HEK293 (cell line): Measurements from ENCODE around the gene FILIP1L.
A peak's percentile ranks its signal among the peaks of the same experiment; 100 is the strongest.

Experiments used
- CTCF ChIA-PET: fragments of 350-600 bp; formaldehyde crosslinking; extraction: SDS; loops from one replicate; lab custom pipeline; 2021; ENCODE audit warnings: antibody characterized with exemption; lab: Yijun Ruan, JAX
- POLR2A ChIA-PET: fragments of 300-600 bp; formaldehyde crosslinking; extraction: SDS; loops from one replicate; lab custom pipeline; 2020; ENCODE audit warnings: antibody characterized with exemption, inconsistent platforms; lab: Yijun Ruan, JAX
- H3K27ac ChIP-seq: fragments of 200-500 bp; sonication (Bioruptor generic); 2 replicates; pipeline ENCODE4 v1.5.1; 2014; ENCODE audit warnings: low read depth, low read length, control low read depth, inconsistent platforms; ENCODE audit errors: extremely low read depth
- H3K36me3 ChIP-seq, 2 experiments: fragments of 200-500 bp in 1 of 2; sonication (Bioruptor generic) in 1 of 2; 1 replicate in 1 of 2; 2 replicates in 1 of 2; pipeline ENCODE4 v1.5.1; 2014 to 2017; ENCODE audit warnings: inconsistent platforms in 2 of 2, low read length in 2 of 2; ENCODE audit not compliant: control insufficient read depth in 2 of 2, insufficient read depth in 1 of 2
- H3K4me1 ChIP-seq: fragments of 200-500 bp; sonication (Bioruptor generic); 2 replicates; pipeline ENCODE4 v1.5.1; 2014; ENCODE audit warnings: mild to moderate bottlenecking, low read length, inconsistent platforms; ENCODE audit not compliant: control insufficient read depth, insufficient read depth
- H3K4me3 ChIP-seq: 2 replicates; pipeline ENCODE4 v1.5.1; 2011; ENCODE audit warnings: low read depth, mild to moderate bottlenecking, control low read depth, low read length, moderate library complexity
- H3K9me3 ChIP-seq: fragments of 200-500 bp; sonication (Bioruptor generic); 2 replicates; pipeline ENCODE4 v1.5.1; 2014; ENCODE audit warnings: low read depth, low read length, inconsistent platforms; ENCODE audit not compliant: control insufficient read depth, insufficient read depth
- EGR2 ChIP-seq: fragments of 450-650 bp; formaldehyde crosslinking; IDR thresholded peaks from 2 replicates; pipeline ENCODE4 v1.5.1; 2016; ENCODE audit warnings: low read depth, missing biosample characterization, missing genetic modification characterization
- HOXC10 ChIP-seq: sonication (generic); formaldehyde crosslinking; IDR thresholded peaks from 2 replicates; pipeline ENCODE4 v1.8.1; 2023; ENCODE audit warnings: mild to moderate bottlenecking, missing genetic modification reagents
- SP2 ChIP-seq: fragments of 450-650 bp; formaldehyde crosslinking; IDR thresholded peaks from 2 replicates; pipeline ENCODE4 v1.5.1; 2016; ENCODE audit warnings: missing biosample characterization, missing genetic modification characterization
- SP3 ChIP-seq: fragments of 450-650 bp; formaldehyde crosslinking; IDR thresholded peaks from 2 replicates; pipeline ENCODE4 v1.5.1; 2016; ENCODE audit warnings: missing biosample characterization, missing genetic modification characterization
- ZFP41 ChIP-seq: fragments of 450-650 bp; formaldehyde crosslinking; IDR thresholded peaks from 2 replicates; pipeline ENCODE4 v1.5.1; 2016; ENCODE audit warnings: missing biosample characterization, missing genetic modification characterization, borderline replicate concordance
- ZNF112 ChIP-seq: fragments of 450-650 bp; formaldehyde crosslinking; IDR thresholded peaks from 2 replicates; pipeline ENCODE4 v1.5.0; 2017; ENCODE audit warnings: missing biosample characterization, missing genetic modification characterization
- ZNF174 ChIP-seq: fragments of 450-650 bp; formaldehyde crosslinking; IDR thresholded peaks from 2 replicates; pipeline ENCODE4 v1.5.0; 2017; ENCODE audit warnings: missing biosample characterization, mild to moderate bottlenecking, missing genetic modification characterization
- ZNF23 ChIP-seq: fragments of 450-650 bp; formaldehyde crosslinking; IDR thresholded peaks from 2 replicates; pipeline ENCODE4 v1.5.1; 2016; ENCODE audit warnings: missing biosample characterization, missing genetic modification characterization, borderline replicate concordance
- ZNF266 ChIP-seq: fragments of 450-650 bp; formaldehyde crosslinking; IDR thresholded peaks from 2 replicates; pipeline ENCODE4 v1.5.1; 2016; ENCODE audit warnings: missing biosample characterization, missing genetic modification characterization, low read depth
- ZNF311 ChIP-seq: fragments of 450-650 bp; formaldehyde crosslinking; IDR thresholded peaks from 2 replicates; pipeline ENCODE4 v1.5.1; 2017; ENCODE audit warnings: missing biosample characterization, missing genetic modification characterization, borderline replicate concordance
- ZNF335 ChIP-seq: fragments of 450-650 bp; formaldehyde crosslinking; conservative IDR thresholded peaks from 2 replicates; pipeline ENCODE4 v1.5.1; 2016; ENCODE audit warnings: missing biosample characterization, missing genetic modification characterization
- ZNF391 ChIP-seq: fragments of 450-650 bp; formaldehyde crosslinking; IDR thresholded peaks from 2 replicates; pipeline ENCODE4 v1.5.1; 2016; ENCODE audit warnings: low read depth, missing biosample characterization, missing genetic modification characterization, borderline replicate concordance
- ZNF404 ChIP-seq: fragments of 450-650 bp; formaldehyde crosslinking; IDR thresholded peaks from 2 replicates; pipeline ENCODE4 v1.5.1; 2017; ENCODE audit warnings: missing biosample characterization, missing genetic modification characterization
- ZNF433 ChIP-seq: fragments of 450-650 bp; formaldehyde crosslinking; IDR thresholded peaks from 2 replicates; pipeline ENCODE4 v1.5.1; 2016; ENCODE audit warnings: missing biosample characterization, missing genetic modification characterization, low read depth
- ZNF48 ChIP-seq: fragments of 450-650 bp; formaldehyde crosslinking; IDR thresholded peaks from 2 replicates; pipeline ENCODE4 v1.5.1; 2016; ENCODE audit warnings: missing biosample characterization, missing genetic modification characterization
- ZNF548 ChIP-seq: fragments of 450-650 bp; formaldehyde crosslinking; IDR thresholded peaks from 2 replicates; pipeline ENCODE4 v1.5.1; 2016; ENCODE audit warnings: missing biosample characterization, missing genetic modification characterization
- ZNF600 ChIP-seq: fragments of 450-650 bp; formaldehyde crosslinking; IDR thresholded peaks from 2 replicates; pipeline ENCODE4 v1.5.1; 2016; ENCODE audit warnings: missing biosample characterization, missing genetic modification characterization
- ZNF610 ChIP-seq: fragments of 450-650 bp; formaldehyde crosslinking; IDR thresholded peaks from 2 replicates; pipeline ENCODE4 v1.5.1; 2016; ENCODE audit warnings: missing biosample characterization, missing genetic modification characterization, borderline replicate concordance
- ZNF660 ChIP-seq: fragments of 450-650 bp; IDR thresholded peaks from 2 replicates; pipeline ENCODE4 v1.5.1; 2018; ENCODE audit warnings: missing biosample characterization, mild to moderate bottlenecking, missing genetic modification characterization
- ZNF701 ChIP-seq: fragments of 450-650 bp; formaldehyde crosslinking; IDR thresholded peaks from 2 replicates; pipeline ENCODE4 v1.5.1; 2016; ENCODE audit warnings: missing biosample characterization, missing genetic modification characterization
- ZNF747 ChIP-seq: fragments of 450-650 bp; formaldehyde crosslinking; IDR thresholded peaks from 2 replicates; pipeline ENCODE4 v1.5.1; 2016; ENCODE audit warnings: missing biosample characterization, missing genetic modification characterization
- ZNF76 ChIP-seq: fragments of 450-650 bp; formaldehyde crosslinking; IDR thresholded peaks from 2 replicates; pipeline ENCODE4; 2016; ENCODE audit warnings: low read depth, missing biosample characterization, missing genetic modification characterization, borderline replicate concordance
- ZNF768 ChIP-seq: fragments of 450-650 bp; formaldehyde crosslinking; IDR thresholded peaks from 2 replicates; pipeline ENCODE4 v1.5.1; 2018; ENCODE audit warnings: missing biosample characterization, mild to moderate bottlenecking, missing genetic modification characterization
- TF ChIP-seq, protein P1 (sequence below): IDR thresholded peaks from 2 replicates; pipeline ENCODE4 v1.6.1; 2011; ENCODE audit warnings: mild to moderate bottlenecking, low read depth, low read length, borderline replicate concordance
- TF ChIP-seq, protein P2 (sequence below): fragments of 450-650 bp; formaldehyde crosslinking; IDR thresholded peaks from 2 replicates; pipeline ENCODE4 v1.5.1; 2016; ENCODE audit warnings: missing biosample characterization, missing genetic modification characterization
- TF ChIP-seq, protein P3 (sequence below): fragments of 450-650 bp; formaldehyde crosslinking; IDR thresholded peaks from 2 replicates; pipeline ENCODE4 v1.5.1; 2016; ENCODE audit warnings: missing biosample characterization, missing genetic modification characterization, borderline replicate concordance
- TF ChIP-seq, protein P4 (sequence below): fragments of 450-650 bp; formaldehyde crosslinking; IDR thresholded peaks from 2 replicates; pipeline ENCODE4 v1.5.1; 2017; ENCODE audit warnings: missing biosample characterization, mild to moderate bottlenecking, missing genetic modification characterization, moderate library complexity

Gene FILIP1L

DNA sequence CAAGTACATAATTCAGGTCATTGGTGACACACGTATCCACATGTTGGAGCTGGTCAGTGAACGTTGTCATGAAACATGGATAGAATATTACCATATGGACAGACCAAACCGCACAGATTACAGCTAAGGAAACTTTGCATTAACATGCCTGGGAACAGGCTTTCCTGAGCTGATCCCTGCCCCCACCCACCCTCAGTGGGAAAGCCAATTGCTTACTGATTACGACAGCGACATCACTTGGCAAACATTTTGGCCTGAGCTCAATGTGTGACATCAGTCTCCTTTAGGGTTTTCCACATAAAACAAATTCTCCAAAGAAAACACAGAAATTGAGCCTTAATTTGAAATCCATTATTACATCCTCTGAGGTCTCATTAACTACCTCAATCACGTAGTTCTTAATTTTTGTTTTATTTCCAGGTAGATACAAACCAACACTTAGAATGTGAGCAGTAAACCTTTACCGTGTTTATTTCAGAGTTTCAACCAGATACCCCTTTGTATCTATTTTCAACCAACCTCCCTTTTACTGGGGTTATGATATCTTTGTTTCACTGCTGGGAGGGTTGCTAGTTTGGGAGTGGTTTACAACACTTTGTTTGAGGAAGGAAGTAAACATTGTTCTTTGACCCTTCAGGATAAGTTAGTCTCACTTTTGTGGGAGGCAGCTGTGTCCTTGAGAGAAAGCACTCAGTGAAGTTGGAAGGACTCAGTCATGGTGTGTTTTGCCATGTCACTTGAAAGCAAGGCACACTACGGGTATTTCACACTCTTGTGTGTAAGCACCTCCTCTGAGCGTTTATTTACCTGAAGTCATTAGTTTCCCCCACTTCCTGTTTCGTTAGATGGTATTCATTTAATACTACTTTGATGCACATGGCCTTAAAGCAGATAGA lies 193.6 kb downstream of the FILIP1L start (continued):
- TF ChIP-seq SP3 (tag by site-specific recombination) (no peak), ZNF112 (tag by site-specific recombination) (no peak), SP2 (tag by site-specific recombination) (no peak), ZNF660 (tag by site-specific recombination) (0 out of 2 replicates have a peak, but pooled peaks have one; percentile 38), ZNF600 (no peak), ZNF747 (tag by site-specific recombination) (no peak), ZNF174 (no peak), HOXC10 (CRISPR knock-in tag) (no peak)
- TF ChIP-seq, protein P1, sequence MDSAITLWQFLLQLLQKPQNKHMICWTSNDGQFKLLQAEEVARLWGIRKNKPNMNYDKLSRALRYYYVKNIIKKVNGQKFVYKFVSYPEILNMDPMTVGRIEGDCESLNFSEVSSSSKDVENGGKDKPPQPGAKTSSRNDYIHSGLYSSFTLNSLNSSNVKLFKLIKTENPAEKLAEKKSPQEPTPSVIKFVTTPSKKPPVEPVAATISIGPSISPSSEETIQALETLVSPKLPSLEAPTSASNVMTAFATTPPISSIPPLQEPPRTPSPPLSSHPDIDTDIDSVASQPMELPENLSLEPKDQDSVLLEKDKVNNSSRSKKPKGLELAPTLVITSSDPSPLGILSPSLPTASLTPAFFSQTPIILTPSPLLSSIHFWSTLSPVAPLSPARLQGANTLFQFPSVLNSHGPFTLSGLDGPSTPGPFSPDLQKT = no peak
- TF ChIP-seq, protein P2, sequence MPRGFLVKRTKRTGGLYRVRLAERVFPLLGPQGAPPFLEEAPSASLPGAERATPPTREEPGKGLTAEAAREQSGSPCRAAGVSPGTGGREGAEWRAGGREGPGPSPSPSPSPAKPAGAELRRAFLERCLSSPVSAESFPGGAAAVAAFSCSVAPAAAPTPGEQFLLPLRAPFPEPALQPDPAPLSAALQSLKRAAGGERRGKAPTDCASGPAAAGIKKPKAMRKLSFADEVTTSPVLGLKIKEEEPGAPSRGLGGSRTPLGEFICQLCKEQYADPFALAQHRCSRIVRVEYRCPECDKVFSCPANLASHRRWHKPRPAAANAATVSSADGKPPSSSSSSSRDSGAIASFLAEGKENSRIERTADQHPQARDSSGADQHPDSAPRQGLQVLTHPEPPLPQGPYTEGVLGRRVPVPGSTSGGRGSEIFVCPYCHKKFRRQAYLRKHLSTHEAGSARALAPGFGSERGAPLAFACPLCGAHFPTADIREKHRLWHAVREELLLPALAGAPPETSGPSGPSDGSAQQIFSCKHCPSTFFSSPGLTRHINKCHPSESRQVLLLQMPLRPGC (tag by site-specific recombination) = no peak
- TF ChIP-seq, protein P3, sequence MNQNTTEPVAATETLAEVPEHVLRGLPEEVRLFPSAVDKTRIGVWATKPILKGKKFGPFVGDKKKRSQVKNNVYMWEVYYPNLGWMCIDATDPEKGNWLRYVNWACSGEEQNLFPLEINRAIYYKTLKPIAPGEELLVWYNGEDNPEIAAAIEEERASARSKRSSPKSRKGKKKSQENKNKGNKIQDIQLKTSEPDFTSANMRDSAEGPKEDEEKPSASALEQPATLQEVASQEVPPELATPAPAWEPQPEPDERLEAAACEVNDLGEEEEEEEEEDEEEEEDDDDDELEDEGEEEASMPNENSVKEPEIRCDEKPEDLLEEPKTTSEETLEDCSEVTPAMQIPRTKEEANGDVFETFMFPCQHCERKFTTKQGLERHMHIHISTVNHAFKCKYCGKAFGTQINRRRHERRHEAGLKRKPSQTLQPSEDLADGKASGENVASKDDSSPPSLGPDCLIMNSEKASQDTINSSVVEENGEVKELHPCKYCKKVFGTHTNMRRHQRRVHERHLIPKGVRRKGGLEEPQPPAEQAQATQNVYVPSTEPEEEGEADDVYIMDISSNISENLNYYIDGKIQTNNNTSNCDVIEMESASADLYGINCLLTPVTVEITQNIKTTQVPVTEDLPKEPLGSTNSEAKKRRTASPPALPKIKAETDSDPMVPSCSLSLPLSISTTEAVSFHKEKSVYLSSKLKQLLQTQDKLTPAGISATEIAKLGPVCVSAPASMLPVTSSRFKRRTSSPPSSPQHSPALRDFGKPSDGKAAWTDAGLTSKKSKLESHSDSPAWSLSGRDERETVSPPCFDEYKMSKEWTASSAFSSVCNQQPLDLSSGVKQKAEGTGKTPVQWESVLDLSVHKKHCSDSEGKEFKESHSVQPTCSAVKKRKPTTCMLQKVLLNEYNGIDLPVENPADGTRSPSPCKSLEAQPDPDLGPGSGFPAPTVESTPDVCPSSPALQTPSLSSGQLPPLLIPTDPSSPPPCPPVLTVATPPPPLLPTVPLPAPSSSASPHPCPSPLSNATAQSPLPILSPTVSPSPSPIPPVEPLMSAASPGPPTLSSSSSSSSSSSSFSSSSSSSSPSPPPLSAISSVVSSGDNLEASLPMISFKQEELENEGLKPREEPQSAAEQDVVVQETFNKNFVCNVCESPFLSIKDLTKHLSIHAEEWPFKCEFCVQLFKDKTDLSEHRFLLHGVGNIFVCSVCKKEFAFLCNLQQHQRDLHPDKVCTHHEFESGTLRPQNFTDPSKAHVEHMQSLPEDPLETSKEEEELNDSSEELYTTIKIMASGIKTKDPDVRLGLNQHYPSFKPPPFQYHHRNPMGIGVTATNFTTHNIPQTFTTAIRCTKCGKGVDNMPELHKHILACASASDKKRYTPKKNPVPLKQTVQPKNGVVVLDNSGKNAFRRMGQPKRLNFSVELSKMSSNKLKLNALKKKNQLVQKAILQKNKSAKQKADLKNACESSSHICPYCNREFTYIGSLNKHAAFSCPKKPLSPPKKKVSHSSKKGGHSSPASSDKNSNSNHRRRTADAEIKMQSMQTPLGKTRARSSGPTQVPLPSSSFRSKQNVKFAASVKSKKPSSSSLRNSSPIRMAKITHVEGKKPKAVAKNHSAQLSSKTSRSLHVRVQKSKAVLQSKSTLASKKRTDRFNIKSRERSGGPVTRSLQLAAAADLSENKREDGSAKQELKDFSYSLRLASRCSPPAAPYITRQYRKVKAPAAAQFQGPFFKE (tag by site-specific recombination) = no peak

DNA sequence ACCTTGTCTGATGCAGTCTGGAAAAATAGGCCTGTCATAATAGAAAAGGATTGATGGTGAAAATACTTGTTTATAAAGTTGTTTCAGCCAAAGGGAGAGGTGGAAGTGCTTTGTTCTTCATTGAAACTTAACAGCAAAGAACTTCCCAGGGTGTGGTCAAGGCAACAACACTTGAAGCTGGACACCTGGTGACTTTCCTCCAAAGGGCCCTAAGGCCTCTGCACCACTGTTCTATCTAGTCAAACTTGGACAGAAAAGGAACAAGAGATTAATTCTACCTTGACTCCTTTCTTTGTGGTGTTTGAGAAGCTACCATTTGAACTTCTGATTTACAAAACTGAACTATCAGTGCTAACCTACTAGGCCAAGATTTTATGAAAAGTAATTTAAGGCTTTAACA lies 194.6 kb downstream of the FILIP1L start:
- Histone ChIP-seq H3K4me3 (no peak overlapping the region), H3K27ac (no peak overlapping the region), H3K36me3 (no peaks in the 10 kb centered on the region), H3K4me1 (peaks cover 3% of the 10 kb centered on the region; the same call in 1 of the 2 replicates), H3K9me3 (no peaks in the 10 kb centered on the region)
- ChIA-PET POLR2A (interaction anchor here (0.6 kb wide), 1 partner anchor 25 kb away, joined by 4 read pairs; no protein-coding TSS in a partner anchor), CTCF (interaction anchor here (0.6 kb wide), 1 partner anchor 1179 kb away, joined by 4 read pairs; no protein-coding TSS in a partner anchor)
- no peak for TF ChIP-seq ZNF266
- no peak for TF ChIP-seq ZNF768
- TF ChIP-seq ZNF391 (tag by site-specific recombination) = no peak
- no peak for TF ChIP-seq ZNF701 (tag by site-specific recombination)
- TF ChIP-seq ZNF112 (tag by site-specific recombination) = no peak
- no peak for TF ChIP-seq ZFP41 (tag by site-specific recombination)
- TF ChIP-seq ZNF404 (tag by site-specific recombination) = no peak
- TF ChIP-seq ZNF433 = no peak
- TF ChIP-seq ZNF311 (tag by site-specific recombination) = no peak
- TF ChIP-seq ZNF48 = no peak
- TF ChIP-seq ZNF76 (tag by site-specific recombination) = no peak
- TF ChIP-seq EGR2 (tag by site-specific recombination) = no peak
- no peak for TF ChIP-seq ZNF610 (tag by site-specific recombination)
- TF ChIP-seq ZNF23 (tag by site-specific recombination) = no peak
- TF ChIP-seq, protein P4, sequence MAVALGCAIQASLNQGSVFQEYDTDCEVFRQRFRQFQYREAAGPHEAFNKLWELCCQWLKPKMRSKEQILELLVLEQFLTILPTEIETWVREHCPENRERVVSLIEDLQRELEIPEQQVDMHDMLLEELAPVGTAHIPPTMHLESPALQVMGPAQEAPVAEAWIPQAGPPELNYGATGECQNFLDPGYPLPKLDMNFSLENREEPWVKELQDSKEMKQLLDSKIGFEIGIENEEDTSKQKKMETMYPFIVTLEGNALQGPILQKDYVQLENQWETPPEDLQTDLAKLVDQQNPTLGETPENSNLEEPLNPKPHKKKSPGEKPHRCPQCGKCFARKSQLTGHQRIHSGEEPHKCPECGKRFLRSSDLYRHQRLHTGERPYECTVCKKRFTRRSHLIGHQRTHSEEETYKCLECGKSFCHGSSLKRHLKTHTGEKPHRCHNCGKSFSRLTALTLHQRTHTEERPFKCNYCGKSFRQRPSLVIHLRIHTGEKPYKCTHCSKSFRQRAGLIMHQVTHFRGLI = no peak
- TF ChIP-seq ZNF335 (tag by site-specific recombination) = no peak
- TF ChIP-seq ZNF548 (tag by site-specific recombination) = no peak
